ENCODE measurements around the gene GK2.

GRCh38 chr4:79402332-79402851 lies 5.6 kb downstream of the GK2 start:
- TF ChIP-seq CTCF (IDR thresholded peaks at IDR 0.05) = no peak
- no peak for TF ChIP-seq POLR2A (IDR thresholded peaks at IDR 0.05)
